Measurements from ENCODE around the gene LIN54.

Gene LIN54

DNA sequence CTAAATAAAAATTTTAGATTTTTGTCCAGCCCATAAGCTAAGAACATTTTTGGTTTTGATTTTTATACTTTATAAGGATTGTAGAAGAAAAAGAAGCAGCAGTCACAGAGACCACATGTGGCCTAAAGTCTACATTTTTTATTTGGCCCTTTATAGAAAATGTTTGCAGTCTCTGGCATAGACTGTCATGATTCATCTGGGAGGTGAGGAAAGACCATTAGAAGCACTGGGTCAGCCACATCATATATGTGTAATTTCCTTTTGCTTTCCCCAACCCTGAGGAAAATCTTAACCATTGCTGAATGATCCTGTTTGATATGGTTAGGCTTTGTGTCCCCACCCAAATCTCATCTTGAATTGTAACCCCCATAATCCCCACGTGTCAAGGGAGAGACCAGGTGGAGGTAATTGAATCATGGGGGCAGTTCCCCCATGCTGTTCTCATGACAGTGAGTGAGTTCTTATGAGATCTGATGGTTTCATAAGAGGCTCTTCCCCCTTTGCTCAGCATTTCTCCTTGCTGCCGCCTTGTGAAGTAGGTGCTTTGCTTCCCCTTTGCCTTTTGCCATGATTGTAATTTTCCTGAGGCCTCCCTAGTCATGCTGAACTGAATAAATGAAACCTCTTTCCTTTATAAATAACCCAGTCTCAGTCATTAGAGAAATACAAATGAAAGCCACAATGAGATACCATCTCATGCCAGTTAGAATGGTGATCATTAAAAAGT is 12.3 kb upstream of the LIN54 start:
- no peak overlapping the region for H3K4me3 ChIP-seq (ENCODE audit: control insufficient read depth, low read depth, low read length)
- TF ChIP-seq CTCF (conservative IDR thresholded peaks at IDR 0.05; ENCODE audit: control insufficient read depth, insufficient read depth, low read depth, low read length): no peak
- DNase-seq (ENCODE audit: low read depth): peak; percentile 80

- DNase-seq (ENCODE audit: low read depth): no peak
- no peak overlapping the region for H3K4me3 ChIP-seq (ENCODE audit: control insufficient read depth, low read depth, low read length)
- TF ChIP-seq CTCF (conservative IDR thresholded peaks at IDR 0.05; ENCODE audit: control insufficient read depth, insufficient read depth, low read depth, low read length): no peak
Measured at GRCh38 chr4:83019794-83020494, 9.3 kb upstream of the LIN54 start.

DNA sequence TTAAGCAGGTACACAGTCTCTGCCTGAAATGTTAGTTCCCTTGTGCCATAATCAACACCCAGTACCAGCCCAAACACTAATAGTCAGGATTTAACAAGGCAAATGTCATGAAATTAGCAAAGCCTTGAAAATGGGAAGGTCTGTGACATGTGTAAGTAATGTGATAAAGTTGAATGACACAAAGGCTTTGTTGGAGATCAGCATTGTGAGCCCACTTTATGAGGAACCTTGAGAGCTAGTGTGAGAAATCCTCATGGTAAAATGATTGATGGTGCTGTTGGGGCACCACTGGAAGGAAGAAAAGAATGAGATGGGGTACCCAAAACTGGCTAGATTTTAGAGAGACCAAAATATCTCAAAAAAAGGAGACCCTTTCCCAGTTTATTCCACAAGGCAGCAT is 3.3 kb upstream of the LIN54 start:
- TF ChIP-seq CTCF (conservative IDR thresholded peaks at IDR 0.05; ENCODE audit: control insufficient read depth, insufficient read depth, low read depth, low read length): no peak
- DNase-seq (ENCODE audit: low read depth): no peak
- peak overlapping the region; percentile 84 for H3K4me3 ChIP-seq (ENCODE audit: control insufficient read depth, low read depth, low read length)

DNA sequence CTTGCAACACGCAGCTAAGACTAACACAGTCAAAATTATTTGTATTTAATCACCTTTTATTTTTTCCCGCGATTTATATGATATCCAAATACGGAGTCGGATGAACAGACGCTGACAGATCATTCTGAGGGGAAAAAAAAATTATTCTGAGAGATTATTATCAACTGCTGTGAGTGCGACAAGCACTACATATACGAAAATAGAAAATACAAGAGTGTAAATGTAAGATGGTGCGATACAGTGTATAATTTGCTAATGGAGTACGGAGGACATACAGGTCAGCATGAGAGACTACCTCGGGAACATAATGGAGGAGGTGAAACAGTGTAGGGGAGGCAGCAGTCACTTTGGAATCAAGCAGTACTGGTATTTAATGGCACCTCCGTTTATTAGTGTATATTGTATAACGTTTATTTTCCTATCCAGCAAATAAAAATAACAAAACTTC is 2.8 kb upstream of the LIN54 start:
- no peak for DNase-seq (ENCODE audit: low read depth)
- H3K4me3 ChIP-seq (ENCODE audit: control insufficient read depth, low read depth, low read length): peak overlapping the region; percentile 84
- TF ChIP-seq CTCF (conservative IDR thresholded peaks at IDR 0.05; ENCODE audit: control insufficient read depth, insufficient read depth, low read depth, low read length): no peak

DNA sequence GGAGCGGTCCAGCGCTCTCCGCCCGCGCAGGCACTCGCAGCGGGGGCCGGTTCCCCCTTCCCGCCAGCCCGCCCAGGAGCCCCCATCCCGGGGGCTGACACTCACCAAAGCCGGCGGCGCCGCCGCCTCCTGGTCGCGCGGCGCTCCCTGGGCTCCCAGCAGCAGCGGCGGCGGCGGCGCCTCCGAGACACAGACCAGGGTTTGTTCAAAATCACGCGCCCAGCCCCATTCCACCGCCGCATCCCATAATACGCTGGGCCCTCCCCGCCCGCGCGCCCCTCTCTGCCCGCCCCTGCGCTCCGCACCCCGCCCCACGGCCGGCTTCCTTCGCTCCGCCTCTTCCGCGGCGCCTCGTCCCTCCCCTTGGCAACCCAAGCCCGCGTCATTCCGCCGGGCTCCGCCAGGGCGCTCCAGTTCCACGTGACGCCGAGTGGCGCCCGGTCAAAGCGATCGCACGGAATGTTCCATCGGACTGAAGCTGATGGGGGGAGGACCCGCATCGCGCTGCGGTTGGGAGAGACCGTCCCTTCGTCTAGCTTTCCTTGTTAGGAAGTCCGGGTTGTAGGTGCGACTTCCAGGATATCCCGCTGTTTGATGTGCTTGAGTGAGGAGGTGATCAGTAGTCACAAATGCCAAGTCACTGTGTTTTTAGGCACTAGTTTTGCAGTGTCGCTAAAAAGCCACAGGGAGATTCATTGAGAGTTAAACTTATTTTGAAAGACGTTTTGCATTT is 2.2 kb upstream of the LIN54 start:
- peak; percentile 97 for DNase-seq (ENCODE audit: low read depth)
- peak overlapping the region; percentile 84 for H3K4me3 ChIP-seq (ENCODE audit: control insufficient read depth, low read depth, low read length)
- no peak for TF ChIP-seq CTCF (conservative IDR thresholded peaks at IDR 0.05; ENCODE audit: control insufficient read depth, insufficient read depth, low read depth, low read length)

DNA sequence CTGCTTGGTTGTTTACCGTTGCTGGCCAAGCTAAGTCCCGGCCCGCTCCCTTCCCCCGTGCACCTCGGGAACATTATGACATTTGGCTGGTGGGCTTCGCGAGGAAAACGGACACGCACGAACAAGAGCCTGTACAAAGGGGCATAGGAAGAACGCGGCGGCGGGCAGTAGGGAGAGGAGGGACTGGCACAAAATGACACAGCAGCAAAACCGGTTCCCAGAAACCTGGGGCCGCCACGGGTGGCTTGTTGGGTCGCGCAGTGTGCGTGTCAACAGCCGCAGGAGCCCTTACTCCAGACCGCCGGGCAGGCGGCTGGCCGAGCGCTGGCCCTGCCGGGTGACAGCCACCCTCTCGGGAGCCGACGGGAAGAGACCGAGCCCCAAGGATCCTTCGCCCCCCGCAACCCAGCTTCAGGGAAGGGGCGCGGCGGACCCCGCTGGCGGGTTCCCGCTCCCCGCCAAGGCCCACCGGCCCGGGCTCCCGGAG is 1.6 kb upstream of the LIN54 start:
- TF ChIP-seq CTCF (conservative IDR thresholded peaks at IDR 0.05; ENCODE audit: control insufficient read depth, insufficient read depth, low read depth, low read length): no peak
- H3K4me3 ChIP-seq (ENCODE audit: control insufficient read depth, low read depth, low read length): peak overlapping the region; percentile 80
- DNase-seq (ENCODE audit: low read depth): no peak

Measured in fibroblast of mammary gland (primary cell).